Posterior vena cava (tissue), 2 donors: ENCODE data around the gene KLHDC4. TPM values are rescaled to one million over a fixed set of nuclear protein-coding genes. Genes with fewer than 3 reads are reported as not detected.
"Not testable (repeated sequence)": the region's sequence is repeated elsewhere in the genome, so short reads cannot be mapped to it uniquely, and the experiment has no call there.

ENCODE experiments used
- DNase-seq: peaks from one replicate; pipeline ENCODE4 v3.0.0-alpha.2; 2020; ENCODE audit warnings: low spot score
- intact Hi-C, 2 donors: fragments of 100-400 bp; cut with DNase I; formaldehyde crosslinking; loops; one replicate each; pipeline versions ENCODE4 v1.14.1 to v1.14.2; 2022 to 2023
- total RNA-seq, 2 donors: library from RNA; stranded (reverse); fragmentation: NEBNext Ultra II Directional; extraction: Animal tissue kit (Norgen Biotek cat#: 25700); gene quantifications; one replicate each; pipeline ENCODE4 v1.2.1, GENCODE V29; 2021
- donor health status: DM: yes; HTN: yes; CAD: no.
- donor health status: DM: yes; HTN: yes; CAD: no.

The KLHDC4 gene
- total RNA-seq, 2 donors from 2014 or later = 19.8 to 21.9 TPM

- DNase-seq = no peak
- intact Hi-C loops = no loop called here
Observed at GRCh38 chr16:87789437-87790291, 23.9 kb upstream of the KLHDC4 start.

GRCh38 chr16:87788730-87789436, 23.1 kb upstream of the KLHDC4 start:
- DNase-seq, intact Hi-C loops: not testable (repeated sequence)

DNA sequence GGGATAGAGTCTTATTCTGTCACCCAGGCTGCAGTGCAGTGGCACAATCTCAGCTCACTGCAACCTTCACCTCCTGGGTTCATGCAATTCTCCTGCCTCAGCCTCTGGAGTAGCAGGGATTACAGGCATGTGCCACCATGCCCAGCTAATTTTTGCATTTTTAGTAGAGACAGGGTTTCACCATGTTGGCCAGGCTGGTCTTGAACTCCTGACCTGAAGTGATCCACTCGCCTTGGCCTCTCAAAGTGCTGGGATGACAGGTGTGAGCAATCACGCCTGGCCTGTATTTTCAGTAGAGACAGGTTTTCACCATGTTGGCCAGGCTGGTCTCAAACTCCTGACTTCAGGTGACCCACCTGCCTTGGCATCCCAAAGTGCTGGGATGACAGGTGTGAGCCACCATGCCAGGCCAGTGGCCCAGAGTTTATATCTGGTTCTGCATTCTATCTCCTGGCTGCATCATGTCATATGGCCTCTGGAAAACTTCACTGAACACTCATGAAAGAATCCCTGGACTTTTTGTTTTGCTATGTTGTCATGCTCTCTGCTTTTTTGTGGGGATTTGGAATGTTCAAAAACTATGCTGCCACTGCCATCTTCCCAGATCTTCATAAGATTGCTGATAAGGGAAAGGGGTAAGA, 21.8 kb upstream of the KLHDC4 start:
- intact Hi-C loops, DNase-seq: not testable (repeated sequence)

GRCh38 chr16:87784812-87785211, 19.0 kb upstream of the KLHDC4 start:
- intact Hi-C loops = loop anchor here in 1 of 2 donors (5.0 kb wide), 1 partner anchor 87 kb away; no protein-coding TSS in a partner anchor
- no peak for DNase-seq

GRCh38 chr16:87782033-87782432, 16.2 kb upstream of the KLHDC4 start:
- intact Hi-C loops = loop anchor here in 1 of 2 donors (5.0 kb wide), 1 partner anchor 90 kb away; no protein-coding TSS in a partner anchor
- no peak for DNase-seq

DNA sequence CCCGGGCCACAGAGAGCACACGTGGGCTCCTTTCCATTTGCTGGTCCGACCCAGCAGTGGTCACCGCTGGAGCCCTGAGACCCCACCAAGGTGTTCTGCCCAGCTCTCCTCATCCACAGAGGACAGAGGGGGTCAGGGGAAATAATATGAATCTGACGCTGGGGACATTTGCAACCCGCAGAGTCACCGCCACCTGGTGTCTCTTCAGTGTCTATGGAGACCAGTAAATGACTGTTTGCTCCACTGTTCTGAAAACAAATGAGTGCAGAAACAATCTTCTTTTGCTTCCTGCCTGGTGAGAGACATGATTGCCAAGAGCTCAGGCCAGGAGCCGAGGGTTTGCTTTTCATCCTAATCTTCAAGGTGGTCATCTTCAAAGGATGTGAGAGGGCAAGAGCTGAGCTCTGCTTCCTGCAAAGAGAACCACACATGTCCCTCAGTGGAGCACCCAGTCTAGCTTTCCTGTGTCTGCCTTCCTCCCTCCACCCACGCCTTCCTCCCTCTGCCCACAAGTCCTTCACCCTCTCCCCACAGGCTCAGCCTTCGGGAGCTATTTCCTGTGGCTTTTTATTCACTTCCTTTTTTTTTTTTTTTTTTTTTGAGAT, 14.7 kb upstream of the KLHDC4 start:
- DNase-seq = no peak
- intact Hi-C loops = loop anchor here in 1 of 2 donors (5.0 kb wide), 1 partner anchor 92 kb away; no protein-coding TSS in a partner anchor

DNA sequence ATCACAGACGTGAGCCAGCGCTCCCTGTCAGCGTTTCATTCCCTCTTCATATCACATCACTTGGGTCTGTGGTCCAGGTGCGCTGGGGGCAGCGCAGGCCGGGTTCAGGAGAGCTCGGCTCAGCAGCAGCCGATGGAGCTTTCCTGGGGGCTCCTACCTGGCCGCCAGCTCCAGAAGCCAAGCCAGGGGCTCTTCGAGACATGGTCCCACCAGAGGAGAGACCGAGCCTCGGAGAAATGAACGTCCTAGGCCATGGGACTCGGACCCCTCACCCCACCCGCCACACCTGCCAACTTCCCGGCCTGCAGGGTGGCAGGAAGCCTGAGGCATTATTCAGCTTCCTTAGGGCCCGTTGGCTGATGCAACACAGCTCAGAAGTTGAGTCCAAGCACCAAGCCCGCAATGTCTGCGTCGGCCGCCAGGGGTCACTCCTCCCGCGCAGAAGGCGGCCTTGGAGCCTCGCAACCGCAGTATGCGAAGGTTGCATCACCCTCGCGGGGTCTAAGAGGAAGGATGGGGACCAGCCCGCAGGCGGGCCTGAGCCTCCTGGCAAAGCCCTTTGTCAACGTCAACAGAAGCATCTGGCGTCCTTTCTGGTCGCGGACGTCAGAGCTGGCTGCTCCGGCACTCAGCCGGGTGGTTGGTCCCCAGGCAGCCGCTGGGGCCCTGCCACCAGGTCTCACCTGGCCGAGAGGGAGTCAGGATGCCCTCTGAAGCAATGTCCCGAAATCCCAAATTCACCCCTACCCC, 13.2 kb upstream of the KLHDC4 start:
- intact Hi-C loops = loop anchor here in 1 of 2 donors (5.0 kb wide), 3 partner anchors 73 to 128 kb away; no protein-coding TSS in a partner anchor

DNA sequence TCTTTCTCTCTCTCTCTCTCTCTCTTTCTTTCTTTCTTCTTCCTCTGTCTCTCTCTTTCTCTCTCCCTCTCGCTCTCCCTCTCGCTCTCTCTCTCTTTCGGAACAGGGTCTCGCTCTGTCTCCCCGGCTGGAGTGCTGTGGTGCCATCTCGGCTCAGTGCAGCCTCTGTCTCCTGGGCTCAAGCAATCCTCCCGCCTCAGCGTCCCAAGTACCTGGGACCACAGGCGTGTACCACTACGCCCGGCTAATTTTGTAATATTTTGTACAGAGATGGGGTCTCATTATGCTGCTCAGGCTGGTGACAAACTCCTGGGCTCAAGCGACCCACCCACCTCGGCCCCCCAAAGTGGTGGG, 12.7 kb upstream of the KLHDC4 start:
- DNase-seq = no peak
- intact Hi-C loops = loop anchor here in 1 of 2 donors (5.0 kb wide), 3 partner anchors 74 to 129 kb away; no protein-coding TSS in a partner anchor

More for the DNA sequence above, 13.2 kb upstream of the KLHDC4 start:
- DNase-seq = peak; percentile 98

GRCh38 chr16:87773836-87774235, 8.1 kb upstream of the KLHDC4 start:
- DNase-seq, intact Hi-C loops: not testable (repeated sequence)

DNA sequence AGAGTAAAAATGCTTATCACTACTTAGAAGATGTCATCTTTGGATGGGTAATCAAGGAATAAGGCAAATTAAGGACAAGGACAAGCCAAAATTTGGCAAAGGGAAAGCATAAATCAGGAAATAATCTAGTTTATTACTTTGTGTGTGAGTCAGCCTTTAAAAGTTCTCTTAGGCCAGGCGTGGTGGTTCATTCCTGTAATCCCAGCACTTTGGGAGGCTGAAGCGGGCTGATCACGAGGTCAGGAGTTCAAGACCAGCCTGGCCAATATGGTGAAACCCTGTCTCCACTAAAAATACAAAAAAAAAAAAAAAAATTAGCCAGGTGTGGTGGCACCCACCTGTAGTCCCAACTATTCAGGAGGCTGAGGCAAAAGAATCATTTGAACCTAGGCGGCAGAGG, 1.7 kb upstream of the KLHDC4 start:
- not testable (repeated sequence) for DNase-seq
- intact Hi-C loops = loop anchor here in 1 of 2 donors (10.0 kb wide), 1 partner anchor 173 kb away; no protein-coding TSS in a partner anchor

GRCh38 chr16:87766485-87766797, 655 bp upstream of the KLHDC4 start:
- intact Hi-C loops = loop anchor here in 1 of 2 donors (10.0 kb wide), 1 partner anchor 172 kb away; no protein-coding TSS in a partner anchor

DNA sequence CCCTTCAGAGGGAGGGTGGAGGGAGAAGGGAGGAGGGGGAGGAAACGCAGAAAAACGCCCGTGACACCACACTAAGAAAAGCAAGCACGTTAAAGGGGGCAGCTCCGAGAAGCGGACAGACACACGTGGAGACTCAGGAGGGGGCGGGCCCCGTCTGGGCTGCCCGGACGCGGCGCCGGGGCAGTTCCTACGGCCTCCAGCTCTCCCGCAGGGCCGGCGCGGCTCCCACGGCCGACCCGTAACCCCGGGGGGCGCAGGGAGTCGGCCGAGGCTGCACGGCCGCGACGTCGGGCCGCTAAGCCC, 362 bp downstream of the KLHDC4 start:
- intact Hi-C loops = loop anchor here in 1 of 2 donors (10.0 kb wide), 1 partner anchor 171 kb away; no protein-coding TSS in a partner anchor
- DNase-seq = no peak

More at GRCh38 chr16:87766485-87766797, 655 bp upstream of the KLHDC4 start:
- no peak for DNase-seq

DNA sequence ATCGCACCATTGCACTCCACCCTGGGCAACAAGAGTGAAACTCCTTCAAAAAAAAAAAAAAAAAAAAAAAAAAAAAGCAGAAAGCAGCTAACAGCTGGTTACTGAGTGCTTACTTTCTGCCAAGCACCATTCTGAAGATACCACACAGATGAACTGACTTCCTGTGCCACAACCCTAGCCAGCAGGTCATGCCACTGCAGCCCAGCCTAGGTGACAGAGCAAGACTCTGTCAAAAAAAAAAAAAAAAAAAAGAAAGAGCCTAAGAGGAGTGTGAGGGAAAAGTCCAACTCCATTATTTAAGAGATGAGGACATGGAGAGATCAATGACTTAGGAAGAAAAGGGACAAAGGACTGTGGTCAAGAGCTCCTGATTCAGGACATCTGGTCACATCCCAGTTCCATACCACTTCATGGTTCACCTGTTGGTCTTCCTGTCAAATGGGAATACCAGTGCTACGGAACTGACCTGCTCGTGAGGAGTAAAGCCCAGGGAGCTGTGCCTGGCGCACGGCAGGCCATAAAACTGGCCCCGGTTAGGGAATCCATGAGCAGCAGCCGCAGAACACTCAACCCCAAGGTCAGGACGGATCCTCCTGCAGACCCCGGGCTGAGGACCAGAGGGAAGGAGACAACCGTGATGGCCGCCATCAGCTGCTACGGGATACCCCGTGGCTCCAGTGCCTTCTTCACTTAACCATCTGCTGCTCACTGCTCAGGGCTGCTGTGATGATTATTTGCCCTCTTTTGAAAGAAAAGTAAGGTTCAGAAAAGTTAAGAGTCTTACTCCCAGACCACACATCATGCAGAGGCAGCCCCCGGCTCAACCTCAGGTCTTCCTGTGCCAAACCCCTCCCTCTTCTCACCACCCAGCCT, 950 bp downstream of the KLHDC4 start:
- no peak for DNase-seq
- intact Hi-C loops = loop anchor here in 1 of 2 donors (10.0 kb wide), 1 partner anchor 170 kb away; no protein-coding TSS in a partner anchor

- no peak for DNase-seq
- intact Hi-C loops = loop anchor here in 1 of 2 donors (10.0 kb wide), 1 partner anchor 168 kb away; no protein-coding TSS in a partner anchor
Observed at GRCh38 chr16:87762620-87763019, 3.2 kb downstream of the KLHDC4 start.

DNA sequence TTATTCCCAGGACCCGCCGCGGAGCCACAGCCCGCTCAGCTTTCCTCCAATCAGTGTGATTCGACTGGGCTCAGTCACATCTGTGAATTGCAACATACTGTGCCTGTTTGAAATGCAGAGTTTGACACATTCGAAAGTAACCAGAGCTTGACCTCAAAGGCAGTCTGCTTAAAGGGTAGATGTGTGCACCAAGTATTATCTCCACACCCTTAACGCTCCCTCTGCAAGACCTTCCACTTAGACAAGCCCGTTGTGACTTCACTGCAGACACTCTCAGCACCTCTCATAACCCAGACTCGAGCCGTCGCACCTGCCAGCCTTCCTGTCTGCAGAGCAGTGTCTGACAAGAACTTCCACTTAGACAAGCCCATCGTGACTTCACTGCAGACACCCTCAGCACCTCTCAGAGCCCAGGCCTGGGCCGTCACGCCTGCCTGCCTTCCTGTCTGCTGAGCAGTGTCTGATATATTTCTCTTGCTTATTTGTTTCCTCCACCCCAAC, 3.7 kb downstream of the KLHDC4 start:
- intact Hi-C loops = loop anchor here in 1 of 2 donors (10.0 kb wide), 1 partner anchor 167 kb away; no protein-coding TSS in a partner anchor
- no peak for DNase-seq

GRCh38 chr16:87761060-87761459, 4.7 kb downstream of the KLHDC4 start:
- DNase-seq = no peak
- intact Hi-C loops = loop anchor here in 1 of 2 donors (10.0 kb wide), 1 partner anchor 166 kb away; no protein-coding TSS in a partner anchor

- no peak for DNase-seq
- intact Hi-C loops = no loop called here
Observed at GRCh38 chr16:87757841-87758426, 7.9 kb downstream of the KLHDC4 start.
